GM19468 (cell line): ENCODE results near the gene ODAD3.
"Not testable (repeated sequence)": the region's sequence is repeated elsewhere in the genome, so short reads cannot be mapped to it uniquely, and the experiment has no call there.

Experiments used
- ATAC-seq: cut with Tn5 transposase; IDR thresholded peaks from one replicate; pipeline ENCODE4 v1.9.1; 2021; ENCODE audit warnings: mild to moderate bottlenecking, moderate library complexity, moderate number of reproducible peaks; ENCODE audit not compliant: unreplicated experiment; ENCODE audit errors: extremely low read depth

The ODAD3 gene

GRCh38 chr19:11461453-11461852, 26.5 kb upstream of the ODAD3 start:
- ATAC-seq: no peak

GRCh38 chr19:11460207-11460606, 25.3 kb upstream of the ODAD3 start:
- ATAC-seq: no peak

- not testable (repeated sequence) for ATAC-seq
Observed at GRCh38 chr19:11458912-11459311, 24.0 kb upstream of the ODAD3 start.

- ATAC-seq: no peak
Observed at GRCh38 chr19:11458236-11458900, 23.4 kb upstream of the ODAD3 start.

GRCh38 chr19:11457831-11458230, 22.9 kb upstream of the ODAD3 start:
- ATAC-seq: no peak

- ATAC-seq: no peak
Observed at GRCh38 chr19:11457115-11457514, 22.2 kb upstream of the ODAD3 start.

- no peak for ATAC-seq
Observed at GRCh38 chr19:11456659-11457058, 21.7 kb upstream of the ODAD3 start.

- ATAC-seq: not testable (repeated sequence)
Observed at GRCh38 chr19:11455233-11455554, 20.3 kb upstream of the ODAD3 start.

- ATAC-seq: no peak
Observed at GRCh38 chr19:11453468-11454341, 18.8 kb upstream of the ODAD3 start.

- ATAC-seq: no peak
Observed at GRCh38 chr19:11452620-11453310, 17.8 kb upstream of the ODAD3 start.

GRCh38 chr19:11451871-11452619, 17.1 kb upstream of the ODAD3 start:
- ATAC-seq: no peak

GRCh38 chr19:11451327-11451870, 16.5 kb upstream of the ODAD3 start:
- no peak for ATAC-seq

- ATAC-seq: no peak
Observed at GRCh38 chr19:11450570-11451326, 15.8 kb upstream of the ODAD3 start.

- no peak for ATAC-seq
Observed at GRCh38 chr19:11448923-11449554, 14.1 kb upstream of the ODAD3 start.

GRCh38 chr19:11448410-11448809, 13.5 kb upstream of the ODAD3 start:
- ATAC-seq: no peak

GRCh38 chr19:11447347-11448262, 12.7 kb upstream of the ODAD3 start:
- ATAC-seq: no peak

- ATAC-seq: no peak
Observed at GRCh38 chr19:11446652-11447301, 11.9 kb upstream of the ODAD3 start.

- ATAC-seq: no peak
Observed at GRCh38 chr19:11446271-11446651, 11.3 kb upstream of the ODAD3 start.
